HG03520 (cell line): ENCODE data around the gene LSM14B.
"Not testable (repeated sequence)": the region's sequence is repeated elsewhere in the genome, so short reads cannot be mapped to it uniquely, and the experiment has no call there.

Experiments used
- ATAC-seq: cut with Tn5 transposase; IDR thresholded peaks from one replicate; pipeline ENCODE4 v1.9.1; 2021; ENCODE audit warnings: mild to moderate bottlenecking, moderate library complexity; ENCODE audit not compliant: unreplicated experiment

The LSM14B gene

GRCh38 chr20:62143957-62144825 is 21.9 kb downstream of the LSM14B start:
- no peak for ATAC-seq

GRCh38 chr20:62145688-62146018 is 23.4 kb downstream of the LSM14B start:
- ATAC-seq, result no peak

GRCh38 chr20:62146019-62146755 is 23.9 kb downstream of the LSM14B start:
- ATAC-seq, result no peak

GRCh38 chr20:62147125-62147524 is 24.9 kb downstream of the LSM14B start:
- ATAC-seq, result no peak

- ATAC-seq, result no peak
Observed at GRCh38 chr20:62147528-62147927, 25.3 kb downstream of the LSM14B start.

GRCh38 chr20:62148383-62148782 is 26.1 kb downstream of the LSM14B start:
- not testable (repeated sequence) for ATAC-seq

GRCh38 chr20:62148908-62149314 is 26.6 kb downstream of the LSM14B start:
- ATAC-seq, result no peak

- no peak for ATAC-seq
Observed at GRCh38 chr20:62149532-62150309, 27.4 kb downstream of the LSM14B start.

- ATAC-seq, result no peak
Observed at GRCh38 chr20:62150310-62150575, 28.0 kb downstream of the LSM14B start.

GRCh38 chr20:62151225-62151624 is 28.9 kb downstream of the LSM14B start:
- no peak for ATAC-seq

- no peak for ATAC-seq
Observed at GRCh38 chr20:62151835-62152364, 29.6 kb downstream of the LSM14B start.

- ATAC-seq, result no peak
Observed at GRCh38 chr20:62155428-62156253, 33.4 kb downstream of the LSM14B start.

GRCh38 chr20:62156254-62156556 is 33.9 kb downstream of the LSM14B start:
- no peak for ATAC-seq

GRCh38 chr20:62156592-62157386 is 34.5 kb downstream of the LSM14B start:
- ATAC-seq, result no peak

- no peak for ATAC-seq
Observed at GRCh38 chr20:62157387-62158087, 35.3 kb downstream of the LSM14B start.

- no peak for ATAC-seq
Observed at GRCh38 chr20:62158088-62158400, 35.8 kb downstream of the LSM14B start.

- no peak for ATAC-seq
Observed at GRCh38 chr20:62158541-62158940, 36.3 kb downstream of the LSM14B start.

GRCh38 chr20:62159052-62159451 is 36.8 kb downstream of the LSM14B start:
- ATAC-seq, result no peak

GRCh38 chr20:62159839-62160238 is 37.6 kb downstream of the LSM14B start:
- no peak for ATAC-seq

- ATAC-seq, result no peak
Observed at GRCh38 chr20:62160253-62160652, 38.0 kb downstream of the LSM14B start.
